ENCODE measurements around the gene RGS1. TPM values are rescaled to one million over a fixed set of nuclear protein-coding genes. Genes with fewer than 3 reads are reported as not detected.

The RGS1 gene
- total RNA-seq, 4 donors from 2014 or later, result 5.6 to 18.0 (median 12.8) TPM

- ATAC-seq, result no peak
- Histone ChIP-seq H3K4me1 (peaks cover 0 to 18% (median 0%) of the 10 kb centered on the region in 3 donors), H3K9me3 (no peaks in the 10 kb centered on the region), H3K27ac (no peak overlapping the region), H3K4me3 (no peak overlapping the region), H3K36me3 (no peaks in the 10 kb centered on the region), H3K27me3 (no peaks in the 10 kb centered on the region)
- 61 to 62% methylated on average over 7 of the region's 7 CpGs for WGBS, 2 donors (ENCODE audit: low coverage in 1 of 2)
- TF ChIP-seq, protein P1, sequence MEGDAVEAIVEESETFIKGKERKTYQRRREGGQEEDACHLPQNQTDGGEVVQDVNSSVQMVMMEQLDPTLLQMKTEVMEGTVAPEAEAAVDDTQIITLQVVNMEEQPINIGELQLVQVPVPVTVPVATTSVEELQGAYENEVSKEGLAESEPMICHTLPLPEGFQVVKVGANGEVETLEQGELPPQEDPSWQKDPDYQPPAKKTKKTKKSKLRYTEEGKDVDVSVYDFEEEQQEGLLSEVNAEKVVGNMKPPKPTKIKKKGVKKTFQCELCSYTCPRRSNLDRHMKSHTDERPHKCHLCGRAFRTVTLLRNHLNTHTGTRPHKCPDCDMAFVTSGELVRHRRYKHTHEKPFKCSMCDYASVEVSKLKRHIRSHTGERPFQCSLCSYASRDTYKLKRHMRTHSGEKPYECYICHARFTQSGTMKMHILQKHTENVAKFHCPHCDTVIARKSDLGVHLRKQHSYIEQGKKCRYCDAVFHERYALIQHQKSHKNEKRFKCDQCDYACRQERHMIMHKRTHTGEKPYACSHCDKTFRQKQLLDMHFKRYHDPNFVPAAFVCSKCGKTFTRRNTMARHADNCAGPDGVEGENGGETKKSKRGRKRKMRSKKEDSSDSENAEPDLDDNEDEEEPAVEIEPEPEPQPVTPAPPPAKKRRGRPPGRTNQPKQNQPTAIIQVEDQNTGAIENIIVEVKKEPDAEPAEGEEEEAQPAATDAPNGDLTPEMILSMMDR (IDR thresholded peaks at IDR 0.05), result no peak
- TF ChIP-seq POLR2AphosphoS5 (IDR thresholded peaks at IDR 0.05) (no peak), POLR2A (IDR thresholded peaks at IDR 0.05) (no peak), EP300 (IDR thresholded peaks at IDR 0.05) (no peak)
Measured at GRCh38 chr1:192546596-192547190, 28.9 kb upstream of the RGS1 start.

DNA sequence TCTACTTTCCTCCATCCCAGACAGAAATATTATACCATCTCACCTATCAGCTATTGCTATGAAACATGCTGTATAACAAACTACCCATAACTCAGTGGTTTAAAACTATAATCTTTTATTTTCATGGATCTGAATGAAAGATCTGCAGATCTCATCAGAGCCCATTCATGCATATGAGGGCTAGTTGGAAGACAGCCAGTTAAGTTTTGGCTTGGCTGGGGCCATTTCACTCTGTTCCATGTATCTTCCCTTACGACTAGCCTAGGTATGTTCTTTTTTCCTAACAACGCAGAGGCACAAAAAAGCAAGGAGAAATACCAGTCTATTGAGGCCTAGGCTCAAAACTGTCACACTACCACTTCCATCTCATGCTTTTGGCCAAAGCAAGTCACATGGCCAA, 28.1 kb upstream of the RGS1 start:
- H3K27ac ChIP-seq, result no peak overlapping the region
- no peaks in the 10 kb centered on the region for H3K27me3 ChIP-seq
- peaks cover 0 to 18% (median 0%) of the 10 kb centered on the region in 3 donors for H3K4me1 ChIP-seq
- H3K36me3 ChIP-seq, result no peaks in the 10 kb centered on the region
- no peak overlapping the region for H3K4me3 ChIP-seq
- WGBS, 2 donors (ENCODE audit: low coverage in 1 of 2), result 63 to 83% methylated on average over 1 to 2 of the region's 2 CpGs
- TF ChIP-seq, protein P1 (IDR thresholded peaks at IDR 0.05), result no peak
- TF ChIP-seq POLR2AphosphoS5 (IDR thresholded peaks at IDR 0.05) (no peak), POLR2A (IDR thresholded peaks at IDR 0.05) (no peak), EP300 (IDR thresholded peaks at IDR 0.05) (no peak)
- ATAC-seq, result no peak
- H3K9me3 ChIP-seq, result no peaks in the 10 kb centered on the region

GRCh38 chr1:192549937-192550336, 25.6 kb upstream of the RGS1 start:
- Histone ChIP-seq H3K4me1 (peaks cover 0 to 4% (median 0%) of the 10 kb centered on the region in 3 donors), H3K4me3 (no peak overlapping the region), H3K27ac (no peak overlapping the region), H3K27me3 (no peaks in the 10 kb centered on the region), H3K36me3 (no peaks in the 10 kb centered on the region), H3K9me3 (no peaks in the 10 kb centered on the region)
- no peak for ATAC-seq
- 56 to 71% methylated on average over 3 of the region's 3 CpGs for WGBS, 2 donors (ENCODE audit: low coverage in 1 of 2)
- TF ChIP-seq POLR2A (IDR thresholded peaks at IDR 0.05) (no peak), POLR2AphosphoS5 (IDR thresholded peaks at IDR 0.05) (no peak), EP300 (IDR thresholded peaks at IDR 0.05) (no peak)
- TF ChIP-seq, protein P1 (IDR thresholded peaks at IDR 0.05), result no peak

- 67 to 82% methylated on average over 2 of the region's 2 CpGs for WGBS, 2 donors (ENCODE audit: low coverage in 1 of 2)
- Histone ChIP-seq H3K4me3 (no peak overlapping the region), H3K27me3 (no peaks in the 10 kb centered on the region), H3K4me1 (no peaks in the 10 kb centered on the region), H3K36me3 (no peaks in the 10 kb centered on the region), H3K9me3 (no peaks in the 10 kb centered on the region), H3K27ac (no peak overlapping the region)
- TF ChIP-seq EP300 (IDR thresholded peaks at IDR 0.05) (no peak), POLR2AphosphoS5 (IDR thresholded peaks at IDR 0.05) (no peak), POLR2A (IDR thresholded peaks at IDR 0.05) (no peak)
- TF ChIP-seq, protein P1 (IDR thresholded peaks at IDR 0.05), result no peak
- no peak for ATAC-seq
Measured at GRCh38 chr1:192550922-192551534, 24.5 kb upstream of the RGS1 start.

- Histone ChIP-seq H3K27me3 (no peaks in the 10 kb centered on the region), H3K27ac (no peak overlapping the region), H3K4me3 (no peak overlapping the region), H3K9me3 (no peaks in the 10 kb centered on the region), H3K36me3 (no peaks in the 10 kb centered on the region), H3K4me1 (peaks cover 0 to under 1% (median 0%) of the 10 kb centered on the region in 3 donors)
- no peak for TF ChIP-seq POLR2AphosphoS5 (IDR thresholded peaks at IDR 0.05)
- no peak for TF ChIP-seq EP300 (IDR thresholded peaks at IDR 0.05)
- TF ChIP-seq, protein P1 (IDR thresholded peaks at IDR 0.05), result no peak
- TF ChIP-seq POLR2A (IDR thresholded peaks at IDR 0.05), result no peak
- WGBS, 2 donors (ENCODE audit: low coverage in 1 of 2), result 76 to 86% methylated on average over 6 of the region's 6 CpGs
- no peak for ATAC-seq
Measured at GRCh38 chr1:192552760-192553191, 22.8 kb upstream of the RGS1 start.

All from gastroesophageal sphincter (tissue), 4 donors.